ENCODE measurements around the gene NAA80. TPM values are rescaled to one million over a fixed set of nuclear protein-coding genes. Genes with fewer than 3 reads are reported as not detected.

NAA80 gene
- total and polyA plus RNA-seq, 2 of the 13 experiments (the other 11 are each of a cell fraction or from before 2014, with no cell fraction given): 3.4 to 8.7 TPM

GRCh38 chr3:50267280-50267913 lies 31.8 kb downstream of the NAA80 start (continued):
- TF ChIP-seq HNF1A (IDR thresholded peaks at IDR 0.05; ENCODE audit: low read depth): no peak
- no peak for TF ChIP-seq HNF1A (CRISPR knock-in tag; IDR thresholded peaks at IDR 0.05; ENCODE audit: borderline replicate concordance)
- TF ChIP-seq FOXK2 (IDR thresholded peaks at IDR 0.05): no peak
- no peak for TF ChIP-seq ZNF18 (CRISPR knock-in tag; IDR thresholded peaks at IDR 0.05; ENCODE audit: insufficient replicate concordance)
- no peak for TF ChIP-seq ZNF75D (CRISPR knock-in tag; IDR thresholded peaks at IDR 0.05; ENCODE audit: borderline replicate concordance)
- no peak for TF ChIP-seq ZNF44 (CRISPR knock-in tag; IDR thresholded peaks at IDR 0.05)
- peak; percentile 23; the same call in 1 of the 2 replicates for TF ChIP-seq TFAP4 (IDR thresholded peaks at IDR 0.05; ENCODE audit: borderline replicate concordance, low read depth)
- TF ChIP-seq TOE1 (CRISPR knock-in tag; IDR thresholded peaks at IDR 0.05): no peak
- no peak for TF ChIP-seq RXRA (CRISPR knock-in tag; IDR thresholded peaks at IDR 0.05)
- no peak for TF ChIP-seq ZNF770 (CRISPR knock-in tag; IDR thresholded peaks at IDR 0.05)
- 0 out of 2 replicates have a peak, but pooled peaks have one; percentile 30 for TF ChIP-seq RBFOX2 (IDR thresholded peaks at IDR 0.05; ENCODE audit: low read depth, low read length)
- no peak for TF ChIP-seq ATF3 (CRISPR knock-in tag; IDR thresholded peaks at IDR 0.05)
- TF ChIP-seq ZFP91 (CRISPR knock-in tag; IDR thresholded peaks at IDR 0.05; ENCODE audit: borderline replicate concordance): peak; percentile 98
- TF ChIP-seq NCOA2 (CRISPR knock-in tag; IDR thresholded peaks at IDR 0.05): no peak
- TF ChIP-seq KDM5A (IDR thresholded peaks at IDR 0.05; ENCODE audit: borderline replicate concordance, low read length): no peak
- TF ChIP-seq ELF4 (CRISPR knock-in tag; IDR thresholded peaks at IDR 0.05; ENCODE audit: borderline replicate concordance): no peak
- TF ChIP-seq ZBTB7A (CRISPR knock-in tag; IDR thresholded peaks at IDR 0.05): 0 out of 2 replicates have a peak, but pooled peaks have one; percentile 32
- TF ChIP-seq ARID2 (CRISPR knock-in tag; IDR thresholded peaks at IDR 0.05; ENCODE audit: borderline replicate concordance): no peak
- no peak for TF ChIP-seq TRIM24 (CRISPR knock-in tag; IDR thresholded peaks at IDR 0.05)
